Sciatic nerve (tissue), 2 donors: ENCODE measurements around the gene STUB1. TPM values are rescaled to one million over a fixed set of nuclear protein-coding genes. Genes with fewer than 3 reads are reported as not detected.
"Not testable (repeated sequence)": the region's sequence is repeated elsewhere in the genome, so short reads cannot be mapped to it uniquely, and the experiment has no call there.

Experiments
- ATAC-seq: fragments of 200-7000 bp; cut with Tn5 transposase; one replicate; pipeline ENCODE4 v1.9.1; 2020; ENCODE audit warnings: mild to moderate bottlenecking, moderate library complexity
- DNase-seq: peaks from one replicate; pipeline ENCODE4 v3.0.0-alpha.2; 2020; ENCODE audit warnings: low spot score
- intact Hi-C: fragments of 100-400 bp; cut with DNase I; formaldehyde crosslinking; loops from one replicate; pipeline ENCODE4 v1.14.2; 2022
- total RNA-seq: library from RNA; stranded (reverse); fragmentation: NEBNext Ultra II Directional; extraction: Animal tissue kit (Norgen Biotek cat#: 25700); gene quantifications from one replicate; pipeline ENCODE4 v1.2.1, GENCODE V29; 2021
- donor health status: DM: no; HTN: no; CAD: no.
- donor health status: DM: no; HTN: no; CAD: no.

The STUB1 gene
- total RNA-seq, 1 donor from 2014 or later, result 80.2 TPM

- ATAC-seq (no peak), DNase-seq (no peak)
These were observed 6.5 kb downstream of the STUB1 start for GRCh38 chr16:686459-687260.

GRCh38 chr16:687499-687898 is 7.3 kb downstream of the STUB1 start:
- intact Hi-C loops, result no loop called here
- DNase-seq (no peak), ATAC-seq (no peak)

More at GRCh38 chr16:686459-687260, 6.5 kb downstream of the STUB1 start:
- intact Hi-C loops, result no loop called here

GRCh38 chr16:689175-689897 is 9.1 kb downstream of the STUB1 start:
- ATAC-seq, result no peak

GRCh38 chr16:691242-691641 is 11.0 kb downstream of the STUB1 start:
- intact Hi-C loops, ATAC-seq, DNase-seq: not testable (repeated sequence)

More at GRCh38 chr16:689175-689897, 9.1 kb downstream of the STUB1 start:
- DNase-seq, result no peak
- intact Hi-C loops, result no loop called here

DNA sequence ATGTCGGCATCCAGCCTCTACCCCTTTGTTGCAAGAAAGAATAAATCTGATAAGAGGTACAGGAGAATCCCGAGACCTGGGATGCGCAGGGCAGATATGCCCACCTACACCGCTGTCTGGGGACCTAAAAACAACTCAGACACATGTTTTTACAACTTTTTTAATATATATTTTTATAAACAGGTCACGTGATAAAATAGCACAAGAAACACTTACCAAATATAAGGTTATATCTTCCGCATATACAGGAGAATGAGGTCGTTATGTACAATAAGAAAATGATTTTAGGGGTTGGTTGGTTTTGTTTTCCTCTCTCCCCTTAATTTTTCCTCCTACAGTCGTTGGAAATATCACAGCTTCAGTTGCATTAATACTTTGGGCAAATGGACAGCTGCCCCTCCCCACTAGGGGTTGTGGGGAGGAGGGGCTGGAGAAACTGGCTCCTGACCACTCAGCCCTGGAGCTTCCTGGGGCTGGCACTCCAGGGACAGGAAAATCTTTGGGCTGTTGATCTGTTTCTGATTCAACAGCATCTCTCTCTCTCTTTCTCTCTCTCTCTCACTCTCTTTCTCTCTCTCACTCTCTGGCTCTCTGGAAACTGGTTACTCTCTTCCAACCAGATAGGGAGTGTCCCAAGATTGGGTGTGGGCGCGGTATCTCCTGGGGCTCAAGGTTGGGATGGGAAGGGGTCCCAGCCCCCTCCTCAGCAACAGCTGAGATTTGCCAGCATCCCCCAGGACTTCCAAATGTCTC is 12.3 kb downstream of the STUB1 start:
- intact Hi-C loops, result no loop called here
- no peak for ATAC-seq
- DNase-seq, result no peak

DNA sequence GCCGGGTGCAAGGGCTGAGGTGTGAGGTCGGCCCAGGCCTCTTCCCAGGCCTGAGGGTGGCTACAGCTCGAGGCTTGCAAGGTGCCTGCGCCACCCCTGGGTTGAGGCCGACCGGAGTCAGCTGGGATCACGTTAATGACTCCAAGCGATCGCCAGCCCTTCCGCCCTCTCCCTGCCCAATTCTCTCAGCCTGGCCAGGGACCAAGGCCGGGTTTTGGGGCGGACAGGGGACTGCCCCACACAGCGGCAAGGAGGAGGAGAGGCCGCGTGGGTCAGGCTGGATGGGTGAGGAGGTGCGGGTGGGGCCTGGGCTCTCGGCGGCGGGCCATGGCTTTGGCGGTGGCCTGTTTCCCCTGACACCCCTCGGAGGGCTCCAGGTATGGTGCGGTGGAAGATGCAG is 13.2 kb downstream of the STUB1 start:
- DNase-seq (no peak), ATAC-seq (no peak)
- intact Hi-C loops, result no loop called here

- no peak for ATAC-seq
These were observed 13.6 kb downstream of the STUB1 start for GRCh38 chr16:693766-694165.

DNA sequence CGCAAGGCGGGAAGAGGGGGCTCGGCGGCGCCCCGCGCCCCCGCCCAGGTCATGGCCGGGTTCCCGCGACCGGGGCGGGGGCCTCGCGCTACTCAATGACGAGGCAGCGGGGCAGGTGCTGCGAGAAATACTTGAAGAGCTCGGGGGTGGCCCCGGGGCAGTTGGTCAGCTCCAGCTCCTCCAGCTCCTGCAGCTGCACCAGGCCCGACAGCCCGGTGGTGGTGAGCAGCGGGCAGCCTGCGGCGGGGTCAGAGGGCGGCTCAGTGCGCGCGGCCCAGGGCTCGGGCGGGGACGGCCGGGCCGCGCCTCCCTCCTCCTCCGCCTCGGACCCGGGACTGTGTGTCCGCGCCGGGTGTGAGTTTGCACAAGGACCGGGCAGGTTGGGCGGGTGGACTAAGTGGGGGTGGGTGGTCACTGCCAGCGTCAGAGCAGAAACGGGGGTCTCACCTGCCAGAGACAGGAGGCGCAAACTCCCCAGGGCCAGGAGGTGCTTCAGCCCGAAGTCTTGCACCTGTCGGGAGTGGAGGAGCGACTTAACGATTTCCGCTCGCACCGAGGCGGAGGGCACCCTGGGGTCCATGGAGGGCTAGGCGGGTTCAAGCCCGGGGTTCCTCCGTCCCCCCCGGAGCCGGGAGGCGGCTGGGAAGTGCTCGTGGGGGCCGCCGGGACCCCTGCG is 14.1 kb downstream of the STUB1 start:
- ATAC-seq, result no peak
- no peak for DNase-seq
- intact Hi-C loops, result no loop called here

More at GRCh38 chr16:693766-694165, 13.6 kb downstream of the STUB1 start:
- DNase-seq, result no peak
- intact Hi-C loops, result no loop called here

- DNase-seq (no peak), ATAC-seq (no peak)
- intact Hi-C loops, result no loop called here
These were observed 14.7 kb downstream of the STUB1 start for GRCh38 chr16:694863-695354.

DNA sequence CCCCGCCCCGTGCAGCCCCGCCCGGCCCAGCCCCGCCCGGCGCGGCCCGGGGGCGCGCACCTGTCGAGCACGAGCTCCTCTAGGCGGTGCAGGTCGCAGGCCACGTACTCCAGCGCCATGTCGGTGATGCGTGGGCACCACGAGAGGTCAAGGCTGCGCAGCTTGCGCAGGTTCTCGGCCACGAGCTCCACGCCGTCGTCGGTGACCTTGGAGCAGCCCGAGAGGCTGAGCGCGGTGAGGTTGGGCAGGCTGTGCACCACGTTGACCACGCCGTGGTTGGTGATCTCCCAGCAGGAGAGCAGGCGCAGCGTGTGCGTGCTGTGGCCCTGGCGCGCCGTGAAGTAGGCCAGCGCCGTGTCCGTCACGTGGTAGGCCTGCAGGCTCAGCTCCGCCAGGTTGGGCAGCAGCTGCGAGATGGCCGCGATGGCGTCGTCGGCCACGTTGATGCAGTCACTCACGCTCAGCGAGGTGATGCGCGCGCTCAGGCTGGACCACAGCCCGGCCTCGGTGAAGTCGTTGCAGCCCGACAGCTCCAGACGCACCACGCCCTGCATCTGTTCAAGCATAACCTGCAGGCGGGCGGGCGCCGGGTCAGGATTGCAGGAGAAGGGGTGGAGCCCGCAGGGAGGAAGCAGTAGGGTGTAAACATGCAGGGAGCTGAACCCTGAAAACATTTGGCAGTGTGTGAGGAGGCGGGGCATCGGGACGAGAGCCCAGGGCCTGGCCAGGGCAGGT is 15.3 kb downstream of the STUB1 start:
- no peak for DNase-seq
- no peak for ATAC-seq
- intact Hi-C loops, result no loop called here

DNA sequence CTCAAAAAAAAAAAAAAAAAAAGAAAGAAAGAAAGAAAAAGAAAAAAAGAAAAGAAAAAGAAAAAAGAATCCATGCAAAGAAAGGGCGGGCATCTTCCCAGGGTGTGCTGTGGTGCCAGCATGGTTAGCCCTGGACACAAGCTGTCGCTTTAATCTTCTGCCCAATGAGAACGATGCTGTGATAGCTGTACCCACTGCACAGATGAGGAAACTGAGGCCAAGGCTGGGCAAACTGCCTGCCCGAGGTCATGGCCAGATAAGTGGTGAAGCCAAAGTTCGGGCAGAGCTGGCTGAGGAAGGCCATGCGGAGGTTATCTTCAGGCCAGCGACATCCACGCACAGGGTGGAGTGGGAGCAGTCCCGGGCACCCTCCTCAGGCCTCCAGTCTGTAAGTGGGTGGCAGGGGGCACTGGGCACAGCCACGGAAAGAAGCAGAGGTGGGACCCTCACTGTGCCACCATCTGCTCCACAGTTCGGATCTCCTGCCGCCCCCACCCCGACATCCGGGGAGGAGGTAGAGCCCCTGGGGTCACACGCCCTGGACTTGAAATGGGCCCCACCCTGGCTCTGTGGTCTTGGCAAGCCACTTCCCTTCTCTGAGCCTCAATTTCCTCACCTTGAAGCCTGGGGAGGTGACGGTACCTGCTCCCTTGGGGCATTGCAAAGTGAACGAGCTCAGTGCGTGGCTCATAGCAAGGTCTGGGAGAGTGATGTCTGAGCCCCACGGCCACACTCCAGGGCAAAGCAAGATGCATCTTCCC is 18.9 kb downstream of the STUB1 start:
- ATAC-seq (no peak), DNase-seq (no peak)
- intact Hi-C loops, result no loop called here

- intact Hi-C loops, result no loop called here
- DNase-seq, result no peak
- ATAC-seq, result no peak
These were observed 20.7 kb downstream of the STUB1 start for GRCh38 chr16:700684-701584.

DNA sequence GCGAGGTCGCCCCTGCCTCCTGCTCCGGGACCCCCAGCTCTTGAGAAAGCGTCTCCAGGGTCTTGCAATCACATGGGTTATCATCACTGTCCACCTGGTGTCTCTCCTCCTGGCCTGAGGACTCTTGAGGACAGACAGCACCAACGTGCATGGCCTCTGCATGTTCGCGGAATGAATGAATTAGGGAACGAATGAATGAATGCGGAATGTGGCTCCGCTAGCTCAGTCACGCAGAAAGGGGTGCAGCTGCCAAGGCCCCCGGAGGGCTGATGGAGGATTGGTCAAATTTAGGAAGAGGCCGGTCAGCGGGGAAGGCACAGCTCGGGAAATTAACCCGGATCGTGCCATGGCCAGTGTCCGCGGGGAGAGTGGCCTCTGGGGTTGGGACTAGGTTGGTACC is 22.1 kb downstream of the STUB1 start:
- ATAC-seq, result no peak
- no peak for DNase-seq
- intact Hi-C loops, result no loop called here

DNA sequence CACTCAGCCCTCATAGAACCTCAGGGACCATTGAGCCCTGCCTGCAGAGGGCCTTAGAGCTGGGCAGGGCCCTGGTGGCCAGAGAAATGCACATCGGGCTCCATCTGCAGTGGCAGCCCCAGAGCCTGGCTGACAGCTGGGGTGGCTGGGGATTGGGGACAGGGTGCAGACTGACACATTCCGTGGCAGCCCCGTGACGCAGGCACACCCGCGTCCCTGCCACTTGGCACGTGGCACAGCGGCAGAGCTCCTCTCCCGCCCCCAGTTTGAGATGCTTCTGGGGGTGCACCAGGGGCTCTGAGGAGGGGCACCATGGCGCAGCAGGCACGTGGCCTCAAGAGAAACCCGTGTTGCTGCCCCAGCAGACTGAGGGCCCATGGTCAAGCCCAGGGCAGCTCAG is 23.2 kb downstream of the STUB1 start:
- intact Hi-C loops, result no loop called here
- ATAC-seq (no peak), DNase-seq (no peak)

- no peak for ATAC-seq
- DNase-seq, result no peak
- intact Hi-C loops, result no loop called here
These were observed 23.8 kb downstream of the STUB1 start for GRCh38 chr16:704047-704446.

GRCh38 chr16:704552-705380 is 24.6 kb downstream of the STUB1 start:
- no peak for ATAC-seq

More at GRCh38 chr16:704552-705380, 24.6 kb downstream of the STUB1 start:
- DNase-seq, result no peak
- intact Hi-C loops, result loop anchor here (5.0 kb wide), 1 partner anchor 43 kb away; no protein-coding TSS in a partner anchor
